B cell (primary cell): ENCODE results near the gene PRKCQ. TPM values are rescaled to one million over a fixed set of nuclear protein-coding genes. Genes with fewer than 3 reads are reported as not detected.

ENCODE experiments used
- ATAC-seq: fragments of 200-7000 bp; cut with Tn5 transposase; one replicate; pipeline ENCODE4 v1.10.0; 2021; ENCODE audit warnings: low read depth, mild to moderate bottlenecking, moderate number of reproducible peaks, moderate library complexity
- CTCF ChIA-PET: fragments of 350-600 bp; sonication (Branson Sonifier 250); formaldehyde crosslinking; loops from one replicate; lab custom pipeline; 2021; ENCODE audit warnings: antibody characterized with exemption, inconsistent platforms; lab: Charles Lee
- POLR2A ChIA-PET: fragments of 350-600 bp; sonication (Branson Sonifier 250); formaldehyde crosslinking; loops from one replicate; lab custom pipeline; 2021; ENCODE audit warnings: antibody characterized with exemption; lab: Charles Lee
- DNase-seq: peaks from one replicate; pipeline ENCODE4 v3.0.0; 2013
- H2AFZ ChIP-seq: 2 replicates; pipeline ENCODE4 v1.6.1; 2012; ENCODE audit warnings: mild to moderate bottlenecking, low read depth, low read length; ENCODE audit not compliant: insufficient read depth, poor library complexity, severe bottlenecking
- H3K27ac ChIP-seq, 2 donors: 1 replicate in 1 of 2; 2 replicates in 1 of 2; pipeline ENCODE4 v1.5.1; 2012 to 2013; ENCODE audit warnings: low read length in 2 of 2, mild to moderate bottlenecking in 2 of 2, moderate library complexity in 1 of 2
- H3K27me3 ChIP-seq, 4 experiments: fragments of 200-600 bp in 1 of 4; sonication (generic) in 1 of 4; replicated peaks in 1 of 4; 1 replicate in 2 of 4; 2 replicates in 2 of 4; pipeline versions ENCODE4 v1.6.1 to v1.7.0; 2013 to 2016; ENCODE audit warnings: low read length in 3 of 4, mild to moderate bottlenecking in 2 of 4, mixed read lengths in 1 of 4, moderate library complexity in 1 of 4; ENCODE audit not compliant: insufficient read depth in 4 of 4, control insufficient read depth in 3 of 4; ENCODE audit errors: control extremely low read depth in 1 of 4
- H3K36me3 ChIP-seq, 2 experiments: replicated peaks in 1 of 2; 1 replicate in 1 of 2; 2 replicates in 1 of 2; pipeline versions ENCODE4 v1.6.1 to v1.7.1; 2013; ENCODE audit warnings: low read length in 1 of 2; ENCODE audit not compliant: insufficient read depth in 2 of 2, control insufficient read depth in 1 of 2; ENCODE audit errors: control extremely low read depth in 1 of 2, extremely low read depth in 1 of 2
- H3K4me1 ChIP-seq, 2 donors: fragments of 200-600 bp in 1 of 2; sonication (generic) in 1 of 2; 1 replicate in 1 of 2; 2 replicates in 1 of 2; pipeline versions ENCODE4 v1.5.1 to v1.6.1; 2013 to 2017; ENCODE audit warnings: low read length in 2 of 2; ENCODE audit not compliant: control insufficient read depth in 2 of 2, insufficient read depth in 2 of 2
- H3K4me2 ChIP-seq: replicated peaks from 2 replicates; pipeline ENCODE3; 2012; ENCODE audit warnings: mild to moderate bottlenecking, low read depth, low read length; ENCODE audit not compliant: poor library complexity, severe bottlenecking
- H3K4me3 ChIP-seq, 5 experiments: fragments of 200-600 bp in 1 of 5; sonication (generic) in 1 of 5; 1 replicate in 3 of 5; 2 replicates in 2 of 5; pipeline versions ENCODE4 v1.5.1 to v1.7.0; 2011 to 2016; ENCODE audit warnings: low read length in 4 of 5, mild to moderate bottlenecking in 4 of 5, low read depth in 2 of 5, control low read depth in 1 of 5, moderate library complexity in 1 of 5; ENCODE audit not compliant: insufficient read depth in 1 of 5; ENCODE audit errors: control extremely low read depth in 1 of 5, extremely low read depth in 1 of 5
- H3K79me2 ChIP-seq: fragments of 200-600 bp; sonication (generic); one replicate; pipeline ENCODE4 v1.6.0; 2016; ENCODE audit warnings: low read length; ENCODE audit not compliant: control insufficient read depth, insufficient read depth
- H3K9ac ChIP-seq: fragments of 200-600 bp; sonication (generic); 2 replicates; pipeline ENCODE4 v1.6.1; 2017; ENCODE audit warnings: mild to moderate bottlenecking, low read length, moderate library complexity
- H3K9me3 ChIP-seq, 3 donors: one replicate each; pipeline versions ENCODE4 v1.6.1 to v1.7.1; 2013; ENCODE audit warnings: low read length in 2 of 3; ENCODE audit not compliant: control insufficient read depth in 2 of 3, insufficient read depth in 1 of 3; ENCODE audit errors: control extremely low read depth in 1 of 3
- H4K20me1 ChIP-seq: 2 replicates; pipeline ENCODE4 v1.6.0; 2012; ENCODE audit warnings: mild to moderate bottlenecking, low read length; ENCODE audit not compliant: insufficient read depth, control insufficient read depth, poor library complexity, severe bottlenecking
- H3K27ac Mint-ChIP-seq: one replicate; pipeline ENCODE4 v1.8.0; 2021; ENCODE audit warnings: mixed read lengths
- H3K27me3 Mint-ChIP-seq: one replicate; pipeline ENCODE4 v1.8.0; 2021; ENCODE audit warnings: mixed read lengths
- H3K4me1 Mint-ChIP-seq: one replicate; pipeline ENCODE4 v1.8.0; 2021; ENCODE audit warnings: mixed read lengths
- H3K4me3 Mint-ChIP-seq: one replicate; pipeline ENCODE4 v1.8.0; 2021; ENCODE audit warnings: mixed read lengths
- H3K9me3 Mint-ChIP-seq: one replicate; pipeline ENCODE4 v1.8.0; 2022; ENCODE audit warnings: mixed read lengths; ENCODE audit not compliant: insufficient read depth
- CTCF ChIP-seq: fragments of 200-600 bp; IDR thresholded peaks from one replicate; pipeline ENCODE4 v1.8.0; 2022; ENCODE audit warnings: antibody characterized with exemption, mild to moderate bottlenecking
- EZH2 ChIP-seq: IDR thresholded peaks from 2 replicates; pipeline ENCODE4 v1.6.1; 2012; ENCODE audit warnings: borderline replicate concordance, low read depth, mild to moderate bottlenecking, moderate library complexity, low read length; ENCODE audit not compliant: insufficient read depth, poor library complexity, severe bottlenecking
- WGBS: methylation state at CpG from one replicate; pipeline ENCODE4 v1.1.5; 2013; ENCODE audit warnings: missing lambda C conversion rate; ENCODE audit not compliant: insufficient coverage; 5-methylcytosine and 5-hydroxymethylcytosine counted together
- intact Hi-C: fragments of 100-400 bp; cut with micrococcal nuclease; formaldehyde crosslinking; loops from one replicate; pipeline ENCODE4 v1.10.0; 2022
- polyA plus RNA-seq: library from polyadenylated mRNA; depleted of rRNA; stranded (reverse); fragments of >200 nt; gene quantifications from 2 replicates; pipeline ENCODE4 v1.2.3, GENCODE V29; 2012
- total RNA-seq, 2 donors: library from RNA; stranded (reverse); fragments of 120-200 nt in 1 of 2; gene quantifications; 1 replicate in 1 of 2; 2 replicates in 1 of 2; pipeline versions ENCODE4 v1.2.3 to v1.2.4, GENCODE V29; 2013 to 2022

The PRKCQ gene
- total and polyA plus RNA-seq, 2 donors (not counting 1 experiment from before 2014, with no cell fraction given): 0.15 to 0.16 TPM

GRCh38 chr10:6516929-6517284 is 63.2 kb downstream of the PRKCQ start:
- H4K20me1 ChIP-seq: no peaks in the 10 kb centered on the region
- peaks cover 0 to 3% (median 0%) of the 10 kb centered on the region in 4 experiments for H3K27me3 ChIP-seq
- Mint-ChIP-seq H3K27ac (no peak overlapping the region), H3K4me1 (no peaks in the 10 kb centered on the region), H3K9me3 (no peaks in the 10 kb centered on the region), H3K27me3 (peaks cover 43% of the 10 kb centered on the region), H3K4me3 (no peak overlapping the region)
- H3K9ac ChIP-seq: no peak overlapping the region
- H3K9me3 ChIP-seq: no peaks in the 10 kb centered on the region
- no peak overlapping the region for H3K4me3 ChIP-seq
- ATAC-seq: no peak
- no peak for DNase-seq
- H3K27ac ChIP-seq: no peak overlapping the region
- no peaks in the 10 kb centered on the region for H3K79me2 ChIP-seq
- no peaks in the 10 kb centered on the region for H3K4me1 ChIP-seq
- intact Hi-C loops: no loop called here
- ChIA-PET CTCF (no interaction called here), POLR2A (no interaction called here)
- no peak overlapping the region for H2AFZ ChIP-seq
- H3K36me3 ChIP-seq: no peaks in the 10 kb centered on the region
- TF ChIP-seq EZH2 (no peak), CTCF (no peak)
- no peak overlapping the region for H3K4me2 ChIP-seq
- WGBS: no CpG with 5 or more reads among the region's 5 CpGs

GRCh38 chr10:6516281-6516928 is 63.7 kb downstream of the PRKCQ start:
- Histone ChIP-seq H3K4me3 (no peak overlapping the region), H3K27me3 (peaks cover 0 to 3% (median 0%) of the 10 kb centered on the region in 4 experiments), H2AFZ (no peak overlapping the region), H3K36me3 (no peaks in the 10 kb centered on the region), H3K27ac (no peak overlapping the region), H3K79me2 (no peaks in the 10 kb centered on the region), H3K4me1 (no peaks in the 10 kb centered on the region), H3K9me3 (peaks cover 0 to 1% (median 0%) of the 10 kb centered on the region in 3 donors), H4K20me1 (no peaks in the 10 kb centered on the region), H3K4me2 (no peak overlapping the region), H3K9ac (no peak overlapping the region)
- Mint-ChIP-seq H3K4me3 (no peak overlapping the region), H3K27me3 (peaks cover 44% of the 10 kb centered on the region), H3K27ac (no peak overlapping the region), H3K4me1 (no peaks in the 10 kb centered on the region), H3K9me3 (no peaks in the 10 kb centered on the region)
- 93% methylated on average over 3 of the region's 7 CpGs for WGBS
- intact Hi-C loops: no loop called here
- ChIA-PET CTCF (no interaction called here), POLR2A (no interaction called here)
- no peak for ATAC-seq
- no peak for TF ChIP-seq CTCF
- TF ChIP-seq EZH2: no peak
- no peak for DNase-seq
